Memory B cell (primary cell): Measurements from ENCODE around the gene CPA5.

Experiments used
- ATAC-seq: fragments of 150-1000 bp; cut with Tn5 transposase; 2 replicates; pipeline ENCODE4 v1.10.0; 2021; ENCODE audit warnings: low read depth, mild to moderate bottlenecking, moderate library complexity
- DNase-seq, 2 donors: peaks; one replicate each; pipeline ENCODE4 v3.0.0; 2022; ENCODE audit warnings: low spot score in 2 of 2
- H3K27ac Mint-ChIP-seq: one replicate; pipeline ENCODE4 v1.8.0; 2022; ENCODE audit warnings: mild to moderate bottlenecking, moderate library complexity, mixed read lengths
- H3K27me3 Mint-ChIP-seq: one replicate; pipeline ENCODE4 v1.8.0; 2022; ENCODE audit warnings: mixed read lengths
- H3K36me3 Mint-ChIP-seq: one replicate; pipeline ENCODE4 v1.8.0; 2022; ENCODE audit warnings: mild to moderate bottlenecking, mixed read lengths
- H3K4me1 Mint-ChIP-seq: one replicate; pipeline ENCODE4 v1.8.0; 2022; ENCODE audit warnings: mixed read lengths
- H3K4me3 Mint-ChIP-seq: one replicate; pipeline ENCODE4 v1.8.0; 2022; ENCODE audit warnings: mild to moderate bottlenecking, moderate library complexity, mixed read lengths
- H3K9me3 Mint-ChIP-seq: one replicate; pipeline ENCODE4 v1.8.0; 2022; ENCODE audit warnings: mixed read lengths

The CPA5 gene

DNA sequence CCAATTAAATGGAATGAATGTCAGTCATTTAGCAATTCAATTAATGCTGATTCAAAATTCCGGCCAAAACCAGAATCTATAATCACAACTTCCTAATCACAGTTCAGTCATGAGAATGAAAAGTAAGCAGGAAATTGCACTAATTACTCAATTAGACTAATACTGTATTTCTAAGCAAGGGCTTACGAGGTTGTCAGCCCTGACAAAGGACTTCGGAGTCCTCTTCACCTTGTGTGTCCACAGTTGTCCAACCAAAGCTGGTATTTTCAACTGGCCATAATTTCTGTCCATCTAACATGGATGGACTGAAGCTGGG is 53.1 kb downstream of the CPA5 start:
- Mint-ChIP-seq H3K4me3 (no peak overlapping the region), H3K36me3 (peaks cover 7% of the 10 kb centered on the region), H3K9me3 (no peaks in the 10 kb centered on the region), H3K4me1 (peaks cover 4% of the 10 kb centered on the region), H3K27me3 (no peaks in the 10 kb centered on the region), H3K27ac (no peak overlapping the region)
- DNase-seq, result no peak
- no peak for ATAC-seq

DNA sequence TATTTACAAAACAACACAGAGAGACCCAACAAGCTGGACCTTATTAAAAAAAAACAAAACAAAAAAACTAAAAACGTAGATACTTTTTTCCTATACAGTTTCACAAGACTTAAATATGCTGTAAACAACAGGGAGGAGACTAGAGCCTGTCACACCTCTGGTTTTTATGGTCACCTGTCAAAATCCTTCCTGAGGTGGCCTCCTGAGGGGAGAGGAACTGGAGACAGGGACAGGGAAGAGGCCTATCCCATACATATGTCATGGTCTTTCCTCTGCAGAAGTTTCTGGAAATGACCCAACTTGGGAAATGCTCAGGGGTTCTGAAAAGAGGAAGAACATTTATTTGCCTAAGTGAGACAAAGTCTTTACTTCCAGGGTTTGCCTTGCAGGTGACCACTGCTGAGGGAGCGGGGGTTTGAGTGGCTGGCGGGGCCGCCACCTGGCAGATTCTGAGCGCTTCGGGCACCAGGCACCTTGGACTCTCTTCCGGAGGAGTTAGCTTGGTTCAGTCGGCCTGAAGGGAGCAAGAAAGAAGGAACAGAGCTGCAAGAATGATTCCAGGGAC is 54.0 kb downstream of the CPA5 start:
- H3K9me3 Mint-ChIP-seq, result no peaks in the 10 kb centered on the region
- DNase-seq, result no peak
- peaks cover 4% of the 10 kb centered on the region for H3K4me1 Mint-ChIP-seq
- no peak overlapping the region for H3K4me3 Mint-ChIP-seq
- no peak overlapping the region for H3K27ac Mint-ChIP-seq
- no peaks in the 10 kb centered on the region for H3K27me3 Mint-ChIP-seq
- peaks cover 10% of the 10 kb centered on the region for H3K36me3 Mint-ChIP-seq
- no peak for ATAC-seq

DNA sequence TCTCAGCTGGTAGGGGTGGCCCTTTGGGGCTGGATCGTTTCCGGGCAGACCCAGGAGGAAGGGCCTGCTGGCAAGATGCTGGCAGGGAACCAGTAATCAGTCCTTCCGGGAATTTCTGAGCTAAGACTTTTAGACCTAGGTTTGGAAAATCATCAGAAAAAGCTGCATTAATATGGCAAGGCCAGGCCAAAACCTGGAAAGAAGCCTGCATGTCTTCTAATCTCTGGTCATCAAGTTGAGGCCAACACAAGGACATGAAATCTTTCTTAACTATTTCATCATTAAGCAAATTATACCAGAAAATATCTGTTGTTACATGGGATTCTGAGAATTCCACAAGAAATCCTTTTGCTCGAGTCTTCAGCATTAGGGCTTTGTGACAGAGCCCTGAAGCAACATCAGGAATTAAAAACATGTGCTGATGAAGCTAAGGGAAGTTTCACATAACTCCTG is 55.5 kb downstream of the CPA5 start:
- H3K36me3 Mint-ChIP-seq, result peaks cover 10% of the 10 kb centered on the region
- no peak overlapping the region for H3K27ac Mint-ChIP-seq
- H3K4me1 Mint-ChIP-seq, result no peaks in the 10 kb centered on the region
- no peak overlapping the region for H3K4me3 Mint-ChIP-seq
- DNase-seq, result no peak
- H3K9me3 Mint-ChIP-seq, result no peaks in the 10 kb centered on the region
- no peak for ATAC-seq
- no peaks in the 10 kb centered on the region for H3K27me3 Mint-ChIP-seq

DNA sequence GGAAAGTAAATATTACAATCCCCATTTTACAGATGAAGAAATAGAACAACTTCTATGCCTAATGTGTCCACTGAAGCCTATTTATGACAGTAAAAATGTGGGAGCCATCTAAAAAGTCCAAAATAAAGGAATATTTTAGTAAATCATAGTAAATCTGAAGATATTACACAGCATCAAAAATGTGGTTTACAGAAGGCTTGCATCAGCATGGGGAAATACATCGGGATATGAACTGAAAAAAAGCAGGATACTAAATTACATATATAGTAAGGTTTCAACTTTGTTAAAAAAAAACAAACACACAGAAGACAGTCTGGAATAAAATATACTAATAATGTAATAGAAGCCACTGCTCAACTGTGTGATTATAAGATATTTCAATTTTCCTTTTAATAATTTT is 56.5 kb downstream of the CPA5 start:
- Mint-ChIP-seq H3K4me1 (no peaks in the 10 kb centered on the region), H3K9me3 (no peaks in the 10 kb centered on the region), H3K36me3 (peaks cover 10% of the 10 kb centered on the region), H3K4me3 (no peak overlapping the region), H3K27ac (no peak overlapping the region), H3K27me3 (no peaks in the 10 kb centered on the region)
- DNase-seq, result no peak
- ATAC-seq, result no peak

DNA sequence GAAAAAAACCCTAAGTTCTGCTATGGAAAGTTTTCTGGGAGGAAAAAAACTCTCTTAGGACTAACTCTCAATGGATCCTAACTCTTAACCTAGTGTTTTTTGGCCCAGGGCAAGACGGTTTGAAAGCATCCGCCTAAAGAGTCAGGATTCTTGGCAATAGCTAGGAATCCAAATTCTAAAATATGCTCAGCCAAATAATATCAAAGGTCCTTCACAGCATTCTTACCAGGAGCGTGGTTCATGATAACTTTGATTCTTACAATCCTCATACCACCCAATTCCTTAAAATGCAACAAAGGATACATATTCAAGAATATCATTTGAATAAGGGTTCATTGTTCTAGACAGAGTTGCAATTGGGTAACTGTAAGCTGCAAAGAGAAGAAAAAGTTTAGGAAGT is 57.0 kb downstream of the CPA5 start:
- Mint-ChIP-seq H3K4me3 (no peak overlapping the region), H3K27ac (no peak overlapping the region), H3K4me1 (no peaks in the 10 kb centered on the region), H3K36me3 (peaks cover 10% of the 10 kb centered on the region), H3K27me3 (no peaks in the 10 kb centered on the region), H3K9me3 (no peaks in the 10 kb centered on the region)
- no peak for ATAC-seq
- no peak for DNase-seq

DNA sequence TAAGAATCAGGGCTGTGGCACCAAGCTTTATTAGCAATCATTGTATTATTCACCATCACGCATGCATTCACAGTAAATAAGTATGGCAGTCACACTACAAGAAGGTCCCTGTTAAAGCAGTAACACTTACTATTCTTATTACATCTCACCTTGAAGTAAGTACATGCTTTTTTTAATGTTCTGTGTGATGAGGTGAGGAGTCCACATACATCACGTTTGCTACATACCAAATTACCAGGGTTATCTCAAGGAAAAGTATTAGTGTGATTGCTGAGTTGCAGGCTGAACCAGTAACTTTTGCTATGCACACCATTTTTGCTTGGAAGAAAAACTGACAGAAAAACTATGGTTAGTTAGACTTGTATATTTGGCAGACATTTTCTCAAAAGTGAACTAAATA is 60.4 kb downstream of the CPA5 start:
- Mint-ChIP-seq H3K4me1 (no peaks in the 10 kb centered on the region), H3K27ac (no peak overlapping the region), H3K9me3 (no peaks in the 10 kb centered on the region), H3K27me3 (no peaks in the 10 kb centered on the region), H3K4me3 (no peak overlapping the region), H3K36me3 (peaks cover 6% of the 10 kb centered on the region)
- DNase-seq (no peak), ATAC-seq (no peak)

DNA sequence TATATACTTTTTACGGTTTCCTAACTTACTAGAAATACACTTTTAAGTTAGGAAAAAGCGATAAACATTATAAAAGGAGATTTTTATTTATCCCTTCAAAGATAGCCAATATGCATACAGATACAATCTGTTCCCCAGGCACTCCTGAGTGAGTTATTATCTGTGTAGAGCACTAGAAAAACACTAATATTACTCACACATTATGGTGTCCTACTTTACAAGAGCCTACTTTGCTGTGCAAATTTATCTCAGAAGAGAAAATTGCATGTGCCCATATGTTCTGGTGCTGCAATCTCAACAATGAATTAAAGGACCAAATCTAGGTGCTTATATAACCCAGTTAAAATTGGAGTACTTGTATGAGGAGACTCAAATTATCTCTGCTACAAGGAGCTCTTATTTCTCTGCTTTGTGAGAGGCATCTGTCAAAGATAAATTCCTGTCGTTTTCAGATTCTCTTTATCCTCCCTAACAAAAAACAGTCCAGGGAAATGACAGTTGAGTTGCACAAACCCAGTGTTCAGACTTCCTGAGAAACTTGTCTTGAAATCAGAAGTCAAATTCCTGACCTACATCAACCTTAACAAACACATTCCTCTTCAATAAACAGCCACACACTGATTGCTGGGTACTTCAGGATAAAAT is 64.6 kb downstream of the CPA5 start:
- no peak for ATAC-seq
- DNase-seq, result no peak
- Mint-ChIP-seq H3K27me3 (no peaks in the 10 kb centered on the region), H3K4me3 (no peak overlapping the region), H3K9me3 (no peaks in the 10 kb centered on the region), H3K27ac (no peak overlapping the region), H3K36me3 (peaks cover 2% of the 10 kb centered on the region), H3K4me1 (no peaks in the 10 kb centered on the region)

DNA sequence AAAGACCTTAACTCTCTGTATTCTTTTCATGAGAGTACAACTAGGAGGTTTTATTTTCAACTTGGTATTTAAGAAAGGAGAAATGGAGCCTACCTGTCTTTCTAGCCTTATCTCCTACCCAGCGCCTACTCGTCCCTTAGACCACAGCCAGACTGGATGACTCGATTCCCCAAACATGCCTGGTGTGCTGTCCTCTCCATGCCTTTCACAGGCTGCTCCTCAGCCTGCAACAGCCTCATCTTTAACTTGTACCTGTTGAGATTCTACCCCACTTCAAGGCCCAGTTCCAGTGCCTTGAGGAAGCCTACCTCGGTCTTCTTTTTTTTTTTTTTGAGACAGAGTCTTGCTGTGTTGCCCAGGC is 65.1 kb downstream of the CPA5 start:
- H3K36me3 Mint-ChIP-seq, result peaks cover 2% of the 10 kb centered on the region
- H3K27ac Mint-ChIP-seq, result no peak overlapping the region
- ATAC-seq, result no peak
- H3K9me3 Mint-ChIP-seq, result no peaks in the 10 kb centered on the region
- DNase-seq, result no peak
- H3K4me3 Mint-ChIP-seq, result no peak overlapping the region
- H3K4me1 Mint-ChIP-seq, result no peaks in the 10 kb centered on the region
- no peaks in the 10 kb centered on the region for H3K27me3 Mint-ChIP-seq

DNA sequence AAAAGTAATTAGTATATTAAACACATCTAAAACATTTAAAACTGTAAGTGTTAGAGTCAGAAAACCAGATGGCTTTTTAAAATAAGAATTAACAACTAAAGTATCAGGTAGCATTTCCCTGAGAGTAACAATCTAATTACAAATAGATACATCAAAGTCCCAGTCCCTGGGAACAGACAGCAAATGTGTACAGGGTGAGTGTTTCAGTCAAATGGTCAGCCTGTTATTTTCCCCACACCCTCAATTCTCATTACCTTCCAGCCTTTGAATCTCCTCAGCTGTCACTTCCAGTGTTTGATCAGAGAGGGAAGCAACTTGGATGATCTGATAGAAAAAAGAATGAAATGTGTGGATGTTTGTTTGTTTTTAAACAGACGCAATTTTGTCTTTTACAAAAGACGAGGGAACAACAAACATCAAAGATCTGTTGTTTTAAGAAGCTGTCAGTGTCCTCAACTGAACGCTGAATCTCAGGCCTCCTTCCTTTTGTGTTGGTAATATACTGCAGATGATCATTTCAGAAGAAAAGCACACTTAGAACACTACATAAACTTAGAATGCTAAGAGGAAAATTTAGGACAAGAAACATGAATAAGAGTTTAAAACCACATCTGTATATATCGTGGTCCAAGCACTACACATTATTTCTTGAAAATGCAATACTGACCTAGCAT is 66.4 kb downstream of the CPA5 start:
- ATAC-seq (no peak), DNase-seq (no peak)
- Mint-ChIP-seq H3K27ac (no peak overlapping the region), H3K4me1 (peaks cover 4% of the 10 kb centered on the region), H3K27me3 (no peaks in the 10 kb centered on the region), H3K9me3 (no peaks in the 10 kb centered on the region), H3K4me3 (no peak overlapping the region), H3K36me3 (peaks cover 2% of the 10 kb centered on the region)

DNA sequence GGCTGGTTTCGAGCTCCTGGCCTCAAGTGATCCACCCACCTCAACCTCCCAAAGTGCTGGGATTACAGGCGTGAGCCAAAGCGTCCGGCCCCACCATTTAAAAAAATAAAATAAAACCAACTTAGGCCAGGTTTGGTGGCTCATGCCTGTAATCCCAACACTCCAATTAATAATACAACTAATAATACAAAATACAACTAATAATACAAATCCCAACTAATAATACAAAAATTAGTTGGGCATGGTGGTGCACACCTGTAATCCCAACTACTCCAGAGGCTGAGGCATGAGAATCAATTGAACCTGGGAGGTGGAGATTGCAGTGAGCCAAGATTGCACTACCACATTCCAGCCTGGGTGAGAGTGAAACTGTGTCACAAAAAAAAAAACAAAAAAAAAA is 68.6 kb downstream of the CPA5 start:
- Mint-ChIP-seq H3K4me1 (peaks cover 4% of the 10 kb centered on the region), H3K27me3 (no peaks in the 10 kb centered on the region), H3K9me3 (no peaks in the 10 kb centered on the region), H3K36me3 (peaks cover 2% of the 10 kb centered on the region), H3K27ac (no peak overlapping the region), H3K4me3 (no peak overlapping the region)
- ATAC-seq, result no peak
- no peak for DNase-seq

DNA sequence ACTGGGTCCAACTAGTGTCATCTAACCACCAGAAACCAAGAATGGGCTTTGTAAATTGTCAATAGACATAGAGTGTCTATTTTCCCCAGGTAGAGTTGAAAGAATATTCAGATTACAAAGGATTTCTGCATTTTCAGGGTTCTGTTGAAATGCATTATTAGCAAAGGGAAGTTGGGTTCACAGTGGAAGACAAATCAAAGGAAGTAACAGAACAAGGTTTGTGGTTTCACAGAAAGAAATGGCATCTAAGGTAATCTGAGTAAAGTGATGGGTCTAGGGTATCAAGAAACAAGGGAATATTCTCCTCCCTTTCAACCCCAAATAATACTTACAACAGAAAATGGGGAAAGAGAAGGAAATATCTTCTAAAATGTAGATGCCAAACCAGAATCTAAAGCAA is 70.4 kb downstream of the CPA5 start:
- no peak overlapping the region for H3K4me3 Mint-ChIP-seq
- no peak overlapping the region for H3K27ac Mint-ChIP-seq
- peaks cover 4% of the 10 kb centered on the region for H3K4me1 Mint-ChIP-seq

DNA sequence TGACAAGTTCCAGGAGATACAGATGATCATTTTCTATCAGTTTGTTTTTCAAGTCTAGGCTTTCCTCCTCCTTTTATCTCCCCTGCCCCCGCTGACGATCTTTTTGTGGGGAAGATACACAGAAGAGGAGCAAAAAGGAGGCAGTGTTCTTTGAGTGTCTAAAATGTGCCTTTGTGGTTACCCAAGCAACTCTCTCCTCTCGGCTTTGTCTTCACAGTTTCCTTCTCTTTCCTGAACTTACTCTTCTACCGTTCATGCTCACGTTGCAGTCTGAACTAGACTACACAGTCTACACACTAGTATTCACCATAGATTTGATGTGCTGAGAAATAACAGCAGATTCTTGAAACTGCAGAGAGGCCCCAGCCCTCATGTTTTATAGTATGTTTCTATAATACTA is 72.6 kb downstream of the CPA5 start:
- Mint-ChIP-seq H3K27ac (no peak overlapping the region), H3K4me1 (peaks cover 4% of the 10 kb centered on the region)

More for the DNA sequence above, 70.4 kb downstream of the CPA5 start:
- peaks cover 6% of the 10 kb centered on the region for H3K36me3 Mint-ChIP-seq
- DNase-seq (no peak), ATAC-seq (no peak)
- H3K27me3 Mint-ChIP-seq, result no peaks in the 10 kb centered on the region
- H3K9me3 Mint-ChIP-seq, result no peaks in the 10 kb centered on the region

DNA sequence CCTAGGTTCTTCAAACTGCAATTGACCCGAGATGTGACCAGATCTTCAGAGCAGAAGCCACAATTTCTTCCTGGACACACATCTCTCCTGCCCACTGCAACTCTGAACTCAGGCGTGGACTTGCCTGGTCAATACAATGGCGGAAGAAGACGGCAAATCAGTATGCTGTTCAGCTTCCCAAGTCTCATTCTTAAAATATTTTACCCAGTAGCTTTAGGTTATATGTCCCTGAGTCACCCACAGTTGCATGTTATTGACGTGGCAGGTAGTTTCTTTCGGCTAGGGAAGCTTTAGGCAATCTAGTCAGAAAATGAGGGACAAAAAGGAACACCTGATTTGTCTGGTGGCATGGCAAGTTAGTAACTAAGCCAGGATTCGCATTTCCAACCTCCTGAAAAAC is 73.7 kb downstream of the CPA5 start:
- no peak overlapping the region for H3K27ac Mint-ChIP-seq
- no peak overlapping the region for H3K4me3 Mint-ChIP-seq
- H3K9me3 Mint-ChIP-seq, result no peaks in the 10 kb centered on the region
- no peaks in the 10 kb centered on the region for H3K27me3 Mint-ChIP-seq
- peaks cover 4% of the 10 kb centered on the region for H3K4me1 Mint-ChIP-seq
- ATAC-seq, result no peak
- peaks cover 4% of the 10 kb centered on the region for H3K36me3 Mint-ChIP-seq
- DNase-seq, result no peak

More for the DNA sequence above, 72.6 kb downstream of the CPA5 start:
- no peaks in the 10 kb centered on the region for H3K27me3 Mint-ChIP-seq
- H3K36me3 Mint-ChIP-seq, result peaks cover 4% of the 10 kb centered on the region
- H3K9me3 Mint-ChIP-seq, result no peaks in the 10 kb centered on the region
- DNase-seq (no peak), ATAC-seq (no peak)
- no peak overlapping the region for H3K4me3 Mint-ChIP-seq
